AG09309 (cell line): ENCODE results near the gene TEX13C.

Experiments
- DNase-seq: peaks from one replicate; pipeline ENCODE4 v3.0.0-alpha.2; 2010; ENCODE audit warnings: low read depth
- H3K4me3 ChIP-seq: 2 replicates; pipeline ENCODE4 v1.5.1; 2011; ENCODE audit warnings: mild to moderate bottlenecking, low read depth, low read length, moderate library complexity; ENCODE audit not compliant: control insufficient read depth
- CTCF ChIP-seq: IDR thresholded peaks from 2 replicates; pipeline ENCODE4 v1.5.1; 2011; ENCODE audit warnings: mild to moderate bottlenecking, low read depth, low read length, inconsistent platforms; ENCODE audit not compliant: insufficient read depth, control insufficient read depth; ENCODE audit errors: missing control alignments

Gene TEX13C

GRCh38 chrX:125326599-125326998 is 6.9 kb downstream of the TEX13C start:
- TF ChIP-seq CTCF, result no peak
- H3K4me3 ChIP-seq, result no peak overlapping the region
- DNase-seq, result no peak

- H3K4me3 ChIP-seq, result no peak overlapping the region
- DNase-seq, result no peak
- no peak for TF ChIP-seq CTCF
Measured at GRCh38 chrX:125327891-125328290, 8.2 kb downstream of the TEX13C start.

GRCh38 chrX:125333583-125333982 is 13.9 kb downstream of the TEX13C start:
- TF ChIP-seq CTCF, result no peak
- no peak for DNase-seq
- H3K4me3 ChIP-seq, result no peak overlapping the region

- DNase-seq, result no peak
- H3K4me3 ChIP-seq, result no peak overlapping the region
- no peak for TF ChIP-seq CTCF
Measured at GRCh38 chrX:125340490-125340889, 20.8 kb downstream of the TEX13C start.

- no peak overlapping the region for H3K4me3 ChIP-seq
- DNase-seq, result no peak
Measured at GRCh38 chrX:125374169-125374568, 54.5 kb downstream of the TEX13C start.

More at GRCh38 chrX:125374169-125374568, 54.5 kb downstream of the TEX13C start:
- no peak for TF ChIP-seq CTCF
